Epidermal melanocyte (primary cell): ENCODE results near the gene TAS2R30.
"Not testable (repeated sequence)": the region's sequence is repeated elsewhere in the genome, so short reads cannot be mapped to it uniquely, and the experiment has no call there.

Source experiments
- DNase-seq: peaks from one replicate; pipeline ENCODE4 v3.0.0; 2011; ENCODE audit warnings: low spot score; ENCODE audit not compliant: insufficient read length

The TAS2R30 gene

DNA sequence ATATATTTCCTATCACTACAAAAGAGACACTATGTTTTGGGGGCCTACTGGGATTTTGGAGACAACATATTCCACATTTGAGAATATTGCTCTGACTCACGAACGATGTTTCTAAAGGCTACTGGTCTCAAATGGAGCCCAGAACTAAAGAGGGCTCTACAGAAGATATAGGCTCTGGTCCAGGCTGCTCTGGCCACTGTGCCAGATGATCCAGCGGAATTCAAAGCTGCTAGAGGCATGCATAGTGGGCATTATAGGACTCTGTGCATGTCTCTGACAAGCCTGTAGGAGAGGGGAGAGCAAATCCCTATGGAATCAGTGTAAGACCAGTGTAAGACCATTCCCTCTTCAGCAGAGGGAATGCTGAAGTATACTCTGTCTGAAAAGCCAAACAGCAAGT is 4.1 kb downstream of the TAS2R30 start:
- DNase-seq, result no peak

DNA sequence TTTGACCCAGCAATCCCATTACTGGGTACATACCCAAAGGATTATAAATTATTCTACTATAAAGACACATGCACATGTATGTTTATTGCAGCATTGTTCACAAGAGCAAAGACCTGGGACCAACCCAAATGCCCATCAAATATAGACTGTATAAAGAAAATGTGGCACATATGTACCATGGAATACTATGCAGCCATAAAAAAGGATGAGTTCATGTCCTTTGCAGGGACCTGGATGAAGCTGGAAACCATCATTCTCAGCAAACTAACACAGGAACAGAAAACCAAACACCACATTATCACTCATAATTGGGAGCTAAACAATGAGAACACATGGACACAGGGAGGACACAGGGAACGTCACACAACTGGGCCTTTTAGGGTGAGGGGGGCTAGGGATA is 20.3 kb downstream of the TAS2R30 start:
- not testable (repeated sequence) for DNase-seq

DNA sequence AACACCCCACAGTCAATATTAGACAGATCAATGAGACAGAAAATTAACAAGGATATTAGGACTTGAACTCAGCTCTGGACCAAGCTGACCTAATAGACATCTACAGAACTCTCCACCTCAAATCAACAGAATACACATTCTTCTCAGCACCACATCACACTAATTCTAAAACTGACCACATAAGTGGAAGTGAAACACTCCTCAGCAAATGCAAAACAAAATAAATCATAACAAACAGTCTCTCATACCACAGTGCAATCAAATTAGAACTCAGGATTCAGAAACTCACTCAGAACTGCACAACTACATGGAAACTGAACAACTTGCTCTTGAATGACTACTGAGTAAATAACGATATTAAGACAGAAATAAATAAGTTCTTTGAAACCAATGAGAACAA is 23.2 kb downstream of the TAS2R30 start:
- not testable (repeated sequence) for DNase-seq

DNA sequence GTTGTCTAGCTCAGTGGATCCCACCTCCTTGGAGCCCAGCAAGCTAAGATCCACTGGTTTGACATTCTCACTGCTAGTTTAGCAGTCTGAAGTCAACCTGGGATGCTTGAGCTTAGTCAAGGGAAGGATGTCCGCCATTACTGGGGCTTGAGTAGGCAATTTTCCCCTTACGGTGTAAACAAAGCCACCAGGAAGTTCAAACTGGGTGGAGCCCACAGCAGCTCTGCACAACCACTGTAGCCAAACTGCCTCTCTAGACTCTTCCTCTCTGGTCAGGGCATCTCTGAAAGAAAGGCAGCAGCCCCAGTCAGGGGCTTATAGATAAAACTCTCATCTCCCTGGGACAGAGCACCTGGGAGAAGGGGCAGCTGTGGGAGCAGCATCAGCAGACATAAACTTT is 25.6 kb downstream of the TAS2R30 start:
- DNase-seq, result no peak

DNA sequence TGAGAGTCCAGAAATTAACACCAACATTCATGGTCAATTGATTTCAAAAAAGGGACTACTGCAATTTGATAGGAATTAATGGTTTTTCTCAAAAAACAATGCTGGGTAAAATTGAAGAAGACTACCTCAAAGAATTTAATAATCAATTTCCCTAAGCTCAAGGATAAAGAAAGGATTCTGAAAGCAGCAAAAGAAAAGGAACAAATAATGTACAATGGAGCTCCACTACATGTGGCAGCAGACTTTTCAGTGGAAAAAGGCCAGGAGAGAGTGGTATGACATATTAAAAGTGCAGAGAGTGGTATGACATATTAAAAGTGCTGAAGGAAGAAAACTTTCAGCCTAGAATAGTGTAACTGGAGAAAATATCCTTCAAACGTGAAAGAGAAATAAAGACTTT is 26.7 kb downstream of the TAS2R30 start:
- DNase-seq, result no peak

DNA sequence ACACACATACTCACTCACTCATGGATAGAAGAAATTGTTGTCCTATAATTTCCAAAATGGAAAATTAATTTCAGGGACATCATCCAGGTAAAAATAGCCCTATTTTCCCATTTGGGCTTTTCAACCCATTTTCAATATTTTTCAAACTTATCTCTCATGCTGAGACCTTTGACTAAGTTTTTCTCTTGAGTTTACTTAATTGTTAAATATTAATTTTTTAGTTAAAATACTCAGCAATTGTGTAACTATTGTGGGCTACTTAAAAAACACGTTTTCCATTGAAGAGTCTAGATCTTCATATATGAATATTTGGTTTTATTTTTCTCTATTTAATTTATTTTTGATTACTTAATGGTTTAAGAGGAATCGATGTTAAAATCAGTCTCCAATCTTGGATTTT is 28.2 kb downstream of the TAS2R30 start:
- no peak for DNase-seq

DNA sequence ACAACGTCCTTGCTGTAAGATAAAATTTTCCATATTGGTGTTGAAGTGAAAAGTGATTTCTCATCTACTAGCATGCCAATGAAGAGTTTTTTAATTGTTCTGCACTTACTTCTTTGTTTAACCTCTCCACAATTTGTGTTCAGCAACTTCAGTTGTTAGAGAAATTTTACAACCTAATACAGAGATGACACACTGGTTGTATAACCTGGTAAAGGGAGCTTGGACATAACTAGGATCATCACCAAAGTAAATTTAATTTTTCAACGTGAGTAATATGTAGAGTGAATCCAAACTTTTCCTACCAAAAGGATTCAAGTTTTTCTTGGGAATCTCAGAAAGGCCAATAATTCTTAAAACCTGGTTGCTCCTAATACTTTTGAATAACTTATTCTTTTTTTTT is 28.9 kb downstream of the TAS2R30 start:
- no peak for DNase-seq

DNA sequence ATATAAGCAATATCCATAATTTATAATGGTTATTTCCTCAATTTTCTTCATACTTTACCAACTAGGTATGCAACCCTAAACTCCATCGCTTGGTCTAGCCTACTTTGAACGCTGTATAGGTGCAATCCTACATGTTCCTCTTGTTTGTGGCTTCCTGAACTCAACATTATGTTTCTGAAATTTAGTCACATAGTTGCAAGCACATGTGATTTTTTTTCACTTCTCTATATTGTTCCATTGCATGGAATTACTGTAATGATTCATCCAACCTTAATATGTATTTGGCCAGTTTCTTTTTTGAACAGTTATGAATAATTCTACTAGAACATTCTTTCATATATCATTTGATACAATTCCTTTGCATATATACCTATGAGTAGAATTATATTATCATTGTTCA is 39.5 kb downstream of the TAS2R30 start:
- DNase-seq, result not testable (repeated sequence)

DNA sequence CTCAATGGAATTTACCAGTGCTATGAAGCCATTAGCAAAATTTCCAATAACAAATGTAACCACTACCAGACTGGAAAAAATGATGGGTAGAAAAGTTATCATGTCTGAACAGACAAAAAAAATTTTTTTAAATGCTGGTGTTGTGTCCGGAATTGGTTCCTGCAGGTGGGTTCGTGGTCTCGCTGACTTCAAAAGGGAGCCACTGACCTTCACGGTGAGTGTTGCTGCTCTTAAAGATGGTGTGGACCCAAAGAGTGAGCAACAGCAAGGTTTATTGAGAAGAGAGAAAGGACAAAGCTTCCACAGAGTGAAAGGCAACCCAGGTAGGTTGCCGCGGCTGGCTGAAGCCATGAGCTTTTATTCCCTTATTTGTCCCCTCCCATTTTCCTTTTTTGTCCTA is 42.3 kb downstream of the TAS2R30 start, which contains the start of gene TAS2R43:
Gene TAS2R43 (minus strand): TSS at position 186 of the 400 bp plus-strand sequence. CDS start 84 bp downstream, at position 102.
- DNase-seq, result no peak

DNA sequence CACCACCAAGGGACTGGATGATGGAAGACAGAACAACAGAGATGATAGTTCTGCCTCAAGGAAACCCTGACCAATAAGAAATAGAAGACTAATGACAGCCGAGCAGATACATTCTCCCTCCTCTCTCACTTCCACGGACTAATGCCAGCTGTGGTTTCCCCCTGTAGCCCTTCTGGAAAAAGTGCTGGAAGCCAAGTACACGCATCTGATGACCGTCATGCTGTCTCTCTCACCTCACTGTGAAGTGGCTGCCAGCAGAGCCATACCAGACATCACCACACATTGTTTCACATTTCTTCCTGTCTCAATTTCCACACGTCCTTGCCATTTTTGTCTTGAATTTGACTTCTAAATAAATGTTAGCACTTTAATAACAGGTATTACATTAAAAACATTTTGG is 45.2 kb downstream of the TAS2R30 start:
- no peak for DNase-seq

DNA sequence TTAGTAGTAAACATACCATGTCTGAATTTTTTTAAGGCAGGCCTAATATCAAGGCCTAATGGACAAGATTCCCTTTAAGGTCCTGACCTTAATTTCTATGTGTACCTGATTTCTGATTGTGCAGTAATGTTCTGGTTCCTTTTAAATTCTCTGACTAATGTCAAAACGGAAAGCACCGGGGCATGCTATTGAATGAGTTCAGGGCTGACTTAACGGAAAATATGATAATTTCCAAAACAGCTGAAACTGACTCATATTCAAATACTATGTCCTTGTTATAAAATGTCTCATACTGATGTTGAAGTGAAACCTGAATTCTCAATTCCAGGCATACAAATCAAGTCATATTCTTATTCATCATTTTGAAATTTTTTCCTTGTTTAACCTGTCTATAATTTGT is 49.0 kb downstream of the TAS2R30 start:
- DNase-seq, result no peak
